HCT116 (cell line): ENCODE measurements around the gene ESCO1. TPM values are rescaled to one million over a fixed set of nuclear protein-coding genes. Genes with fewer than 3 reads are reported as not detected.

Experiments
- ATAC-seq: fragments of 200-7000 bp; cut with Tn5 transposase; 2 replicates; pipeline ENCODE4 v1.9.1; 2020; ENCODE audit warnings: mild to moderate bottlenecking, moderate library complexity
- BruUV-seq: library from RNA; stranded (reverse); fragments of 400-500 nt; replicated peaks from 2 replicates; lab custom pipeline; 2021; lab: Mats Ljungman, UMichigan
- CTCF ChIA-PET: fragments of 300-600 bp; sonication (Branson Sonifier 250); formaldehyde crosslinking; loops from one replicate; lab custom pipeline; 2021; ENCODE audit warnings: antibody characterized with exemption; lab: Charles Lee
- POLR2A ChIA-PET: fragments of 300-600, 350-600 bp; sonication (Branson Sonifier 250); formaldehyde crosslinking; loops from one replicate; lab custom pipeline; 2021; ENCODE audit warnings: antibody characterized with exemption; lab: Charles Lee
- RAD21 ChIA-PET, 2 experiments: fragments of 300-600 bp; sonication (Branson Sonifier 250); formaldehyde crosslinking; loops; one replicate each; lab custom pipeline; 2023; ENCODE audit warnings: low total read pairs in 2 of 2; ENCODE audit not compliant: uncharacterized antibody in 2 of 2, unreplicated experiment in 2 of 2, low non-redundant PET in 1 of 2; lab: Charles Lee
- DNase-seq: peaks from one replicate; pipeline ENCODE4 v3.0.0-alpha.2; 2010; ENCODE audit warnings: low read depth, low spot score
- H2AFZ ChIP-seq: fragments of 200-600 bp; shearing (Covaris generic), sonication (generic); 2 replicates; pipeline ENCODE4 v1.6.1; 2017; ENCODE audit warnings: low read depth, mixed run types, mixed read lengths, antibody characterized with exemption, low read length; ENCODE audit not compliant: poor library complexity, severe bottlenecking
- H3K27ac ChIP-seq: 2 replicates; pipeline ENCODE4 v1.5.1; 2012; ENCODE audit warnings: low read depth, low read length
- H3K27me3 ChIP-seq: fragments of 200-600 bp; sonication (generic); 2 replicates; pipeline ENCODE4 v1.6.1; 2016; ENCODE audit warnings: mixed run types, low read length, mixed read lengths; ENCODE audit not compliant: insufficient read depth
- H3K36me3 ChIP-seq, 2 experiments: fragments of 200-500 bp in 1 of 2; fragments of 200-600 bp in 1 of 2; sonication (Bioruptor generic) in 1 of 2; sonication (generic) in 1 of 2; 2 replicates each; pipeline versions ENCODE4 v1.5.1 to v1.6.1; 2014 to 2016; ENCODE audit warnings: low read length in 2 of 2, inconsistent platforms in 1 of 2, mixed read lengths in 1 of 2, mixed run types in 1 of 2; ENCODE audit not compliant: insufficient read depth in 2 of 2, control insufficient read depth in 1 of 2
- H3K4me1 ChIP-seq, 2 experiments: fragments of 200-600 bp in 1 of 2; sonication (generic) in 1 of 2; 2 replicates each; pipeline versions ENCODE4 v1.5.1 to v1.6.1; 2012 to 2017; ENCODE audit warnings: low read length in 2 of 2, inconsistent platforms in 1 of 2, mild to moderate bottlenecking in 1 of 2, mixed read lengths in 1 of 2, mixed run types in 1 of 2, moderate library complexity in 1 of 2; ENCODE audit not compliant: insufficient read depth in 2 of 2, control insufficient read depth in 1 of 2
- H3K4me2 ChIP-seq: fragments of 200-600 bp; sonication (generic); 2 replicates; pipeline ENCODE4 v1.6.1; 2017; ENCODE audit warnings: mixed run types, low read length, mixed read lengths
- H3K4me3 ChIP-seq, 2 experiments: fragments of 200-600 bp in 1 of 2; sonication (generic) in 1 of 2; replicated peaks in 1 of 2; 2 replicates each; pipeline ENCODE4 v1.5.1; 2011 to 2016; ENCODE audit warnings: low read length in 2 of 2, control low read depth in 1 of 2, low read depth in 1 of 2, mild to moderate bottlenecking in 1 of 2, mixed read lengths in 1 of 2, mixed run types in 1 of 2
- H3K79me2 ChIP-seq: fragments of 200-600 bp; sonication (generic); 2 replicates; pipeline ENCODE4 v1.6.1; 2017; ENCODE audit warnings: mild to moderate bottlenecking, mixed run types, low read length, moderate library complexity, mixed read lengths; ENCODE audit not compliant: insufficient read depth
- H3K9ac ChIP-seq: fragments of 200-600 bp; sonication (generic); 2 replicates; pipeline ENCODE4 v1.6.1; 2016; ENCODE audit warnings: low read length, mixed read lengths
- H3K9me2 ChIP-seq: fragments of 200-600 bp; sonication (generic), shearing (Covaris generic); 2 replicates; pipeline ENCODE4 v1.6.1; 2017; ENCODE audit warnings: mixed run types, mild to moderate bottlenecking, moderate library complexity; ENCODE audit not compliant: insufficient read depth
- H3K9me3 ChIP-seq, 2 experiments: fragments of 200-500 bp in 1 of 2; fragments of 200-600 bp in 1 of 2; sonication (Bioruptor generic) in 1 of 2; sonication (generic) in 1 of 2; 2 replicates each; pipeline ENCODE4 v1.6.1; 2014 to 2017; ENCODE audit warnings: low read length in 2 of 2, mixed read lengths in 2 of 2, inconsistent platforms in 1 of 2, low read depth in 1 of 2, mild to moderate bottlenecking in 1 of 2, mixed run types in 1 of 2, moderate library complexity in 1 of 2; ENCODE audit not compliant: control insufficient read depth in 1 of 2, insufficient read depth in 1 of 2
- H4K20me1 ChIP-seq: fragments of 200-600 bp; sonication (generic), shearing (Covaris generic); 2 replicates; pipeline ENCODE4 v1.6.1; 2017; ENCODE audit warnings: mixed run types, mild to moderate bottlenecking, moderate library complexity; ENCODE audit not compliant: insufficient read depth
- CBX3 ChIP-seq: IDR thresholded peaks from 2 replicates; pipeline ENCODE4 v1.6.1; 2012; ENCODE audit warnings: low read depth
- CEBPB ChIP-seq: IDR thresholded peaks from 2 replicates; pipeline ENCODE4 v1.6.1; 2012; ENCODE audit warnings: low read depth
- EGR1 ChIP-seq: IDR thresholded peaks from 2 replicates; pipeline ENCODE4 v1.6.1; 2012; ENCODE audit warnings: low read depth
- ELF1 ChIP-seq: IDR thresholded peaks from 2 replicates; pipeline ENCODE4 v1.6.1; 2012; ENCODE audit warnings: low read depth, borderline replicate concordance
- EZH2phosphoT487 ChIP-seq: fragments of 200-600 bp; IDR thresholded peaks from 2 replicates; pipeline ENCODE4 v1.6.1; 2018; ENCODE audit warnings: antibody characterized with exemption, borderline replicate concordance
- FOSL1 ChIP-seq: IDR thresholded peaks from 2 replicates; pipeline ENCODE4 v1.6.1; 2012; ENCODE audit warnings: low read depth
- JUND ChIP-seq: IDR thresholded peaks from 2 replicates; pipeline ENCODE4 v1.6.1; 2012
- POLR2AphosphoS5 ChIP-seq: IDR thresholded peaks from 2 replicates; pipeline ENCODE4 v1.6.1; 2011; ENCODE audit warnings: mild to moderate bottlenecking, low read depth, low read length, moderate library complexity
- RAD21 ChIP-seq: IDR thresholded peaks from 2 replicates; pipeline ENCODE4 v1.6.1; 2012; ENCODE audit warnings: low read depth, mild to moderate bottlenecking
- SIN3A ChIP-seq: IDR thresholded peaks from 2 replicates; pipeline ENCODE4 v1.6.1; 2012; ENCODE audit warnings: low read depth
- SRF ChIP-seq: IDR thresholded peaks from 2 replicates; pipeline ENCODE4 v1.6.1; 2012; ENCODE audit warnings: low read depth
- TCF7L2 ChIP-seq: IDR thresholded peaks from 2 replicates; pipeline ENCODE4 v1.7.0; 2011; ENCODE audit warnings: borderline replicate concordance, inconsistent platforms; ENCODE audit not compliant: insufficient read depth, insufficient read length; ENCODE audit errors: extremely low read depth
- YY1 ChIP-seq: IDR thresholded peaks from 2 replicates; pipeline ENCODE4 v1.6.1; 2011; ENCODE audit warnings: low read length, low read depth, moderate library complexity, mild to moderate bottlenecking; ENCODE audit not compliant: insufficient replicate concordance; ENCODE audit errors: extremely low read depth
- ZFX ChIP-seq: fragments of 450-650 bp; IDR thresholded peaks from 2 replicates; pipeline ENCODE4 v1.6.1; 2017
- intact Hi-C: fragments of 100-400 bp; cut with micrococcal nuclease; formaldehyde crosslinking; loops from 2 replicates; pipeline ENCODE4 v1.10.0; 2022
- total RNA-seq: library from RNA; stranded (reverse); gene quantifications from one replicate; pipeline ENCODE4 v1.2.1, GENCODE V29; 2021; ENCODE audit not compliant: unreplicated experiment
- TF ChIP-seq, protein P1 (sequence below), 3 experiments: fragments of 200-600 bp in 1 of 3; sonication (generic) in 1 of 3; IDR thresholded peaks in 2 of 3; conservative IDR thresholded peaks in 1 of 3; 2 replicates each; pipeline ENCODE4 v1.5.1; 2012 to 2017; ENCODE audit warnings: low read depth in 2 of 3, low read length in 2 of 3, antibody characterized with exemption in 1 of 3, borderline replicate concordance in 1 of 3, control low read depth in 1 of 3, mild to moderate bottlenecking in 1 of 3, mixed read lengths in 1 of 3, mixed run types in 1 of 3, moderate library complexity in 1 of 3; ENCODE audit not compliant: insufficient read depth in 1 of 3
- TF ChIP-seq, protein P2 (sequence below): IDR thresholded peaks from 2 replicates; pipeline ENCODE4 v1.6.1; 2012; ENCODE audit warnings: low read depth
- TF ChIP-seq, protein P3 (sequence below): IDR thresholded peaks from 2 replicates; pipeline ENCODE4 v1.6.1; 2012
- TF ChIP-seq, protein P4 (sequence below): IDR thresholded peaks from 2 replicates; pipeline ENCODE4 v1.6.1; 2012

The ESCO1 gene
- total RNA-seq, 1 experiment from 2014 or later, result 19.6 TPM

DNA sequence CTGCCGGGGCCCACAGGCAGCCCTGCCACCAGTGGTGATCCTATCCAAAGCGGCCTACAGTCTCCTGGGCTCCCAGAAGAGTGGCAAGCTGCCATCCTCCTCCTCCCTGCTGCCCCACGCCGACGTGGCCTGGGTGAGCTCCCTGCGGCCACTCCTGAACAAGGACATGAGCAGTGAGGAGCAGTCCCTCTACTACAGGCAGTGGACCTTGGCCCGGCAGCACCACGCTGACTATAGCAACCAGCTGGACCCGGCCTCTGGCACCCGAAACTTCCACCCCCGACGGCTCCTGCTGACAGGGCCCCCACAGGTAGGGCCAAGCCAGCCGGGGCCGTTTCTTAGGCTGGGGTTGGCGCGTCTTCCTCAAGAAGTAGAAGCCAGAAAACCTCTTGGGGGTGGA lies 100.5 kb downstream of the ESCO1 start:
- ChIA-PET CTCF (no interaction called here), RAD21 (no interaction called here), POLR2A (no interaction called here)
- no peaks in the 10 kb centered on the region for H4K20me1 ChIP-seq
- H3K4me1 ChIP-seq, result no peaks in the 10 kb centered on the region
- no peak overlapping the region for H3K4me2 ChIP-seq
- H2AFZ ChIP-seq, result no peak overlapping the region
- intact Hi-C loops, result no loop called here
- H3K9me3 ChIP-seq, result no peaks in the 10 kb centered on the region
- DNase-seq (no peak), ATAC-seq (no peak)
- no peak overlapping the region for H3K9ac ChIP-seq
- H3K27me3 ChIP-seq, result no peaks in the 10 kb centered on the region
- TF ChIP-seq CBX3 (no peak), EGR1 (no peak), ZFX (no peak), JUND (no peak), CEBPB (no peak), YY1 (no peak), POLR2AphosphoS5 (no peak), TCF7L2 (no peak), RAD21 (no peak), EZH2phosphoT487 (no peak), FOSL1 (no peak), SIN3A (no peak), SRF (no peak), ELF1 (no peak)
- TF ChIP-seq, protein P1, sequence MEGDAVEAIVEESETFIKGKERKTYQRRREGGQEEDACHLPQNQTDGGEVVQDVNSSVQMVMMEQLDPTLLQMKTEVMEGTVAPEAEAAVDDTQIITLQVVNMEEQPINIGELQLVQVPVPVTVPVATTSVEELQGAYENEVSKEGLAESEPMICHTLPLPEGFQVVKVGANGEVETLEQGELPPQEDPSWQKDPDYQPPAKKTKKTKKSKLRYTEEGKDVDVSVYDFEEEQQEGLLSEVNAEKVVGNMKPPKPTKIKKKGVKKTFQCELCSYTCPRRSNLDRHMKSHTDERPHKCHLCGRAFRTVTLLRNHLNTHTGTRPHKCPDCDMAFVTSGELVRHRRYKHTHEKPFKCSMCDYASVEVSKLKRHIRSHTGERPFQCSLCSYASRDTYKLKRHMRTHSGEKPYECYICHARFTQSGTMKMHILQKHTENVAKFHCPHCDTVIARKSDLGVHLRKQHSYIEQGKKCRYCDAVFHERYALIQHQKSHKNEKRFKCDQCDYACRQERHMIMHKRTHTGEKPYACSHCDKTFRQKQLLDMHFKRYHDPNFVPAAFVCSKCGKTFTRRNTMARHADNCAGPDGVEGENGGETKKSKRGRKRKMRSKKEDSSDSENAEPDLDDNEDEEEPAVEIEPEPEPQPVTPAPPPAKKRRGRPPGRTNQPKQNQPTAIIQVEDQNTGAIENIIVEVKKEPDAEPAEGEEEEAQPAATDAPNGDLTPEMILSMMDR (IDR thresholded peaks at IDR 0.05 in 2 of 3, conservative IDR thresholded peaks at IDR 0.05 in 1 of 3; ENCODE audit: borderline replicate concordance in 1 of 3, insufficient read depth in 1 of 3, low read depth in 2 of 3, low read length in 2 of 3), result no peak
- TF ChIP-seq, protein P2, sequence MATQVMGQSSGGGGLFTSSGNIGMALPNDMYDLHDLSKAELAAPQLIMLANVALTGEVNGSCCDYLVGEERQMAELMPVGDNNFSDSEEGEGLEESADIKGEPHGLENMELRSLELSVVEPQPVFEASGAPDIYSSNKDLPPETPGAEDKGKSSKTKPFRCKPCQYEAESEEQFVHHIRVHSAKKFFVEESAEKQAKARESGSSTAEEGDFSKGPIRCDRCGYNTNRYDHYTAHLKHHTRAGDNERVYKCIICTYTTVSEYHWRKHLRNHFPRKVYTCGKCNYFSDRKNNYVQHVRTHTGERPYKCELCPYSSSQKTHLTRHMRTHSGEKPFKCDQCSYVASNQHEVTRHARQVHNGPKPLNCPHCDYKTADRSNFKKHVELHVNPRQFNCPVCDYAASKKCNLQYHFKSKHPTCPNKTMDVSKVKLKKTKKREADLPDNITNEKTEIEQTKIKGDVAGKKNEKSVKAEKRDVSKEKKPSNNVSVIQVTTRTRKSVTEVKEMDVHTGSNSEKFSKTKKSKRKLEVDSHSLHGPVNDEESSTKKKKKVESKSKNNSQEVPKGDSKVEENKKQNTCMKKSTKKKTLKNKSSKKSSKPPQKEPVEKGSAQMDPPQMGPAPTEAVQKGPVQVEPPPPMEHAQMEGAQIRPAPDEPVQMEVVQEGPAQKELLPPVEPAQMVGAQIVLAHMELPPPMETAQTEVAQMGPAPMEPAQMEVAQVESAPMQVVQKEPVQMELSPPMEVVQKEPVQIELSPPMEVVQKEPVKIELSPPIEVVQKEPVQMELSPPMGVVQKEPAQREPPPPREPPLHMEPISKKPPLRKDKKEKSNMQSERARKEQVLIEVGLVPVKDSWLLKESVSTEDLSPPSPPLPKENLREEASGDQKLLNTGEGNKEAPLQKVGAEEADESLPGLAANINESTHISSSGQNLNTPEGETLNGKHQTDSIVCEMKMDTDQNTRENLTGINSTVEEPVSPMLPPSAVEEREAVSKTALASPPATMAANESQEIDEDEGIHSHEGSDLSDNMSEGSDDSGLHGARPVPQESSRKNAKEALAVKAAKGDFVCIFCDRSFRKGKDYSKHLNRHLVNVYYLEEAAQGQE, result no peak
- TF ChIP-seq, protein P3, sequence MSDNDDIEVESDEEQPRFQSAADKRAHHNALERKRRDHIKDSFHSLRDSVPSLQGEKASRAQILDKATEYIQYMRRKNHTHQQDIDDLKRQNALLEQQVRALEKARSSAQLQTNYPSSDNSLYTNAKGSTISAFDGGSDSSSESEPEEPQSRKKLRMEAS, result no peak
- TF ChIP-seq, protein P4, sequence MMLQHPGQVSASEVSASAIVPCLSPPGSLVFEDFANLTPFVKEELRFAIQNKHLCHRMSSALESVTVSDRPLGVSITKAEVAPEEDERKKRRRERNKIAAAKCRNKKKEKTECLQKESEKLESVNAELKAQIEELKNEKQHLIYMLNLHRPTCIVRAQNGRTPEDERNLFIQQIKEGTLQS, result no peak
- BruUV-seq, result no TSS peak
- no peak overlapping the region for H3K4me3 ChIP-seq
- no peaks in the 10 kb centered on the region for H3K79me2 ChIP-seq
- H3K9me2 ChIP-seq, result no peaks in the 10 kb centered on the region
- no peaks in the 10 kb centered on the region for H3K36me3 ChIP-seq
- no peak overlapping the region for H3K27ac ChIP-seq
